IMR-90 (cell line): ENCODE results near the gene TM2D1. TPM values are rescaled to one million over a fixed set of nuclear protein-coding genes. Genes with fewer than 3 reads are reported as not detected.

ENCODE experiments used
- ATAC-seq: fragments of 200-7000 bp; cut with Tn5 transposase; 2 replicates; pipeline ENCODE4 v1.9.1; 2020; ENCODE audit warnings: low read depth, mild to moderate bottlenecking, moderate library complexity
- BruUV-seq: library from RNA; stranded (reverse); fragments of 400-500 nt; replicated peaks from 2 replicates; lab custom pipeline; 2021; lab: Mats Ljungman, UMichigan
- CTCF ChIA-PET: fragments of 300-600 bp; formaldehyde crosslinking; extraction: SDS; loops from one replicate; lab custom pipeline; 2021; ENCODE audit warnings: antibody characterized with exemption; lab: Yijun Ruan, JAX
- POLR2A ChIA-PET: fragments of 300-600 bp; sonication (Branson Sonifier 250); formaldehyde crosslinking; loops from one replicate; lab custom pipeline; 2022; ENCODE audit warnings: antibody characterized with exemption; ENCODE audit not compliant: unreplicated experiment; lab: Charles Lee
- DNase-seq: peaks from one replicate; pipeline ENCODE4 v3.0.0; 2013
- H2AFZ ChIP-seq: replicated peaks from 2 replicates; pipeline ENCODE3; 2013; ENCODE audit warnings: low read length, mild to moderate bottlenecking; ENCODE audit not compliant: poor library complexity
- H2AK5ac ChIP-seq: 2 replicates; pipeline ENCODE4 v1.6.1; 2013; ENCODE audit warnings: low read depth, low read length, inconsistent platforms
- H2AK9ac ChIP-seq: replicated peaks from 2 replicates; pipeline ENCODE3; 2013; ENCODE audit warnings: mild to moderate bottlenecking, low read depth, low read length, moderate library complexity; ENCODE audit not compliant: poor library complexity
- H2BK120ac ChIP-seq: 2 replicates; pipeline ENCODE4 v1.6.1; 2013; ENCODE audit warnings: low read depth, low read length, inconsistent platforms
- H2BK15ac ChIP-seq: 3 replicates; pipeline ENCODE4 v1.6.1; 2013; ENCODE audit warnings: low read depth, low read length, inconsistent platforms
- H2BK20ac ChIP-seq: 2 replicates; pipeline ENCODE4 v1.6.1; 2013; ENCODE audit warnings: low read depth, mild to moderate bottlenecking, inconsistent platforms, low read length, moderate library complexity
- H2BK5ac ChIP-seq: 2 replicates; pipeline ENCODE4 v1.6.1; 2013; ENCODE audit warnings: mild to moderate bottlenecking, low read depth, low read length, inconsistent platforms; ENCODE audit not compliant: poor library complexity, severe bottlenecking
- H3K14ac ChIP-seq: replicated peaks from 2 replicates; pipeline ENCODE4 v1.6.1; 2013; ENCODE audit warnings: low read depth, low read length, inconsistent platforms
- H3K18ac ChIP-seq: 2 replicates; pipeline ENCODE4 v1.6.1; 2013; ENCODE audit warnings: low read depth, low read length, control low read depth
- H3K23ac ChIP-seq: 2 replicates; pipeline ENCODE4 v1.6.1; 2013; ENCODE audit warnings: low read depth, low read length, inconsistent platforms
- H3K27ac ChIP-seq: 2 replicates; pipeline ENCODE4 v1.5.1; 2013; ENCODE audit warnings: mild to moderate bottlenecking, control low read depth, low read length; ENCODE audit not compliant: insufficient read depth
- H3K27me3 ChIP-seq: 2 replicates; pipeline ENCODE4 v1.6.1; 2013; ENCODE audit warnings: low read length; ENCODE audit not compliant: control insufficient read depth, insufficient read depth
- H3K36me3 ChIP-seq: 2 replicates; pipeline ENCODE4 v1.6.1; 2013; ENCODE audit warnings: low read length, mixed read lengths; ENCODE audit not compliant: control insufficient read depth, insufficient read depth
- H3K4ac ChIP-seq: 2 replicates; pipeline ENCODE4 v1.6.1; 2013; ENCODE audit warnings: low read depth, low read length, inconsistent platforms
- H3K4me1 ChIP-seq: 2 replicates; pipeline ENCODE4 v1.6.1; 2013; ENCODE audit warnings: low read length, mixed read lengths; ENCODE audit not compliant: control insufficient read depth, insufficient read depth
- H3K4me2 ChIP-seq: 2 replicates; pipeline ENCODE4 v1.6.1; 2013; ENCODE audit warnings: low read depth, mild to moderate bottlenecking, control low read depth, low read length, moderate library complexity
- H3K4me3 ChIP-seq: 2 replicates; pipeline ENCODE4 v1.5.1; 2013; ENCODE audit warnings: low read depth, mild to moderate bottlenecking, control low read depth, low read length, moderate library complexity; ENCODE audit not compliant: insufficient read depth
- H3K56ac ChIP-seq: 2 replicates; pipeline ENCODE4 v1.6.1; 2013; ENCODE audit warnings: low read length, inconsistent platforms; ENCODE audit not compliant: insufficient read depth; ENCODE audit errors: extremely low read depth
- H3K79me1 ChIP-seq, 2 experiments: 2 replicates each; pipeline ENCODE4 v1.6.1; 2013; ENCODE audit warnings: low read length in 2 of 2, inconsistent platforms in 1 of 2, low read depth in 1 of 2
- H3K9ac ChIP-seq: 2 replicates; pipeline ENCODE4 v1.6.1; 2013; ENCODE audit warnings: low read depth, low read length, control low read depth
- H3K9me1 ChIP-seq: 2 replicates; pipeline ENCODE4 v1.6.1; 2013; ENCODE audit warnings: low read length, inconsistent platforms; ENCODE audit not compliant: insufficient read depth
- H3K9me3 ChIP-seq: 2 replicates; pipeline ENCODE4 v1.6.1; 2013; ENCODE audit warnings: low read length; ENCODE audit not compliant: control insufficient read depth, insufficient read depth
- H4K20me1 ChIP-seq: 2 replicates; pipeline ENCODE4 v1.6.1; 2013; ENCODE audit warnings: low read length, inconsistent platforms; ENCODE audit not compliant: insufficient read depth
- H4K5ac ChIP-seq: 2 replicates; pipeline ENCODE4 v1.6.1; 2013; ENCODE audit warnings: mild to moderate bottlenecking, low read depth, low read length, control low read depth
- H4K8ac ChIP-seq, 2 experiments: 2 replicates each; pipeline ENCODE4 v1.6.1; 2013; ENCODE audit warnings: low read depth in 2 of 2, low read length in 2 of 2, control low read depth in 1 of 2, inconsistent platforms in 1 of 2
- H4K91ac ChIP-seq: 2 replicates; pipeline ENCODE4 v1.6.1; 2013; ENCODE audit warnings: low read depth, low read length, inconsistent platforms; ENCODE audit not compliant: insufficient read depth
- BHLHE40 ChIP-seq: fragments of 150-350 bp; IDR thresholded peaks from 2 replicates; pipeline ENCODE4 v1.6.1; 2016; ENCODE audit warnings: mild to moderate bottlenecking, low read depth, low read length
- CEBPB ChIP-seq: IDR thresholded peaks from 2 replicates; pipeline ENCODE4 v1.6.1; 2012; ENCODE audit warnings: low read depth, low read length, improper control_type of control experiment
- CHD1 ChIP-seq: IDR thresholded peaks from 2 replicates; pipeline ENCODE4 v1.6.1; 2012; ENCODE audit warnings: low read depth, low read length, improper control_type of control experiment
- CTCF ChIP-seq: conservative IDR thresholded peaks from 2 replicates; pipeline ENCODE4 v1.5.1; 2012; ENCODE audit warnings: mild to moderate bottlenecking, low read depth, low read length, improper control_type of control experiment
- ELK1 ChIP-seq: fragments of 150-350 bp; IDR thresholded peaks from 2 replicates; pipeline ENCODE4 v1.6.1; 2016; ENCODE audit warnings: low read depth, mild to moderate bottlenecking, low read length, moderate library complexity, borderline replicate concordance
- FOS ChIP-seq: fragments of 150-350 bp; IDR thresholded peaks from 2 replicates; pipeline ENCODE4 v1.6.1; 2016; ENCODE audit warnings: low read depth, low read length
- MAFK ChIP-seq: IDR thresholded peaks from 2 replicates; pipeline ENCODE4 v1.6.1; 2012; ENCODE audit warnings: low read depth, low read length, improper control_type of control experiment
- MAZ ChIP-seq: IDR thresholded peaks from 2 replicates; pipeline ENCODE4 v1.6.1; 2012; ENCODE audit warnings: low read depth, mild to moderate bottlenecking, low read length, improper control_type of control experiment, moderate library complexity, borderline replicate concordance
- MXI1 ChIP-seq: IDR thresholded peaks from 2 replicates; pipeline ENCODE4 v1.6.1; 2012; ENCODE audit warnings: low read depth, mild to moderate bottlenecking, low read length, moderate library complexity, borderline replicate concordance
- NFE2L2 ChIP-seq: fragments of 150-350 bp; IDR thresholded peaks from 2 replicates; pipeline ENCODE4 v1.6.1; 2016; ENCODE audit warnings: low read depth, mild to moderate bottlenecking, low read length
- POLR2A ChIP-seq: IDR thresholded peaks from 2 replicates; pipeline ENCODE4 v1.6.1; 2012; ENCODE audit warnings: mild to moderate bottlenecking, low read depth, low read length
- RAD21 ChIP-seq: IDR thresholded peaks from 2 replicates; pipeline ENCODE4 v1.6.1; 2012; ENCODE audit warnings: low read length, improper control_type of control experiment
- RCOR1 ChIP-seq: IDR thresholded peaks from 2 replicates; pipeline ENCODE4 v1.6.1; 2012; ENCODE audit warnings: mild to moderate bottlenecking, low read length, improper control_type of control experiment; ENCODE audit not compliant: insufficient replicate concordance
- RFX5 ChIP-seq: IDR thresholded peaks from 2 replicates; pipeline ENCODE4 v1.8.0; 2012; ENCODE audit warnings: low read depth, mild to moderate bottlenecking, low read length, moderate library complexity
- SMC3 ChIP-seq: fragments of 150-350 bp; IDR thresholded peaks from 2 replicates; pipeline ENCODE4 v1.6.1; 2016; ENCODE audit warnings: low read depth, mild to moderate bottlenecking, antibody characterized with exemption, low read length, moderate library complexity
- USF2 ChIP-seq: fragments of 150-350 bp; IDR thresholded peaks from 2 replicates; pipeline ENCODE4 v1.6.1; 2017; ENCODE audit warnings: mild to moderate bottlenecking, antibody characterized with exemption, low read length, low read depth
- WGBS, 2 experiments: methylation state at CpG; one replicate each; pipeline versions ENCODE4 v1.1.5 to v1.1.7; 2013; ENCODE audit warnings: missing lambda C conversion rate in 2 of 2; ENCODE audit not compliant: insufficient read length in 1 of 2; ENCODE audit errors: extremely low coverage in 2 of 2; 5-methylcytosine and 5-hydroxymethylcytosine counted together
- dilution Hi-C: fragments of 300-500 bp; cut with HindIII; formaldehyde crosslinking; loops from one replicate; pipeline ENCODE4 v1.14.3; 2018; ENCODE audit warnings: low sequenced_read_pairs; ENCODE audit not compliant: unreplicated experiment
- in situ Hi-C: fragments of 300-500 bp; cut with MboI; formaldehyde crosslinking; loops from 3 replicates; pipeline ENCODE4 v1.14.3; 2019; ENCODE audit warnings: low sequenced_read_pairs, inconsistent platforms, mixed read lengths
- intact Hi-C: fragments of 100-400 bp; cut with micrococcal nuclease; formaldehyde crosslinking; loops from 2 replicates; pipeline ENCODE4 v1.10.0; 2022
- polyA plus RNA-seq, 3 experiments: library from polyadenylated mRNA; depleted of rRNA; stranded (reverse); fragments of >200 nt; gene quantifications; 2 replicates each; pipeline ENCODE4 v1.2.3, GENCODE V29; 2012; ENCODE audit warnings: low replicate concordance in 1 of 3
- total RNA-seq: library from RNA; depleted of rRNA; stranded (reverse); fragments of >200 nt; gene quantifications from 2 replicates; pipeline ENCODE4 v1.2.3, GENCODE V29; 2012

Gene TM2D1
- total and polyA plus RNA-seq, 2 of the 4 experiments (the other 2 are of a cell fraction) = 14.3 to 32.7 TPM

GRCh38 chr1:61674221-61674620 lies 50.7 kb downstream of the TM2D1 start:
- no peak overlapping the region for H4K8ac ChIP-seq
- H3K9ac ChIP-seq = no peak overlapping the region
- intact Hi-C loops = no loop called here
- no peak overlapping the region for H3K14ac ChIP-seq
- dilution Hi-C loops = no loop called here
- ChIA-PET POLR2A (no interaction called here), CTCF (no interaction called here)
- no peak overlapping the region for H3K4me3 ChIP-seq
- no peaks in the 10 kb centered on the region for H3K4me1 ChIP-seq
- H3K27ac ChIP-seq = no peak overlapping the region
- in situ Hi-C loops = no loop called here
- H3K27me3 ChIP-seq = no peaks in the 10 kb centered on the region; the same call in 1 of the 2 replicates
- ATAC-seq (peak; percentile 84), DNase-seq (peak; percentile 70)
- no peak overlapping the region for H2AK5ac ChIP-seq
- H3K56ac ChIP-seq = no peak overlapping the region
- TF ChIP-seq CTCF (no peak), MXI1 (no peak), BHLHE40 (no peak), ELK1 (no peak), CEBPB (no peak), POLR2A (no peak), FOS (no peak), MAFK (no peak), RFX5 (no peak), CHD1 (no peak), RCOR1 (no peak), NFE2L2 (no peak), SMC3 (no peak), MAZ (no peak), RAD21 (no peak), USF2 (no peak)
- WGBS, 2 experiments = no CpG with 5 or more reads among the region's 3 CpGs
- no peak overlapping the region for H2BK15ac ChIP-seq
- H3K4me2 ChIP-seq = no peak overlapping the region
- no peak overlapping the region for H4K91ac ChIP-seq
- H3K18ac ChIP-seq = no peak overlapping the region
- H2BK20ac ChIP-seq = no peak overlapping the region
- H3K36me3 ChIP-seq = 0 out of 2 replicates have a peak, but pooled peaks cover 2% of the 10 kb centered on the region
- H3K4ac ChIP-seq = no peak overlapping the region
- no peak overlapping the region for H2BK120ac ChIP-seq
- no peak overlapping the region for H2BK5ac ChIP-seq
- no peaks in the 10 kb centered on the region for H3K79me1 ChIP-seq
- H2AFZ ChIP-seq = no peak overlapping the region
- H3K23ac ChIP-seq = no peak overlapping the region
- H3K9me3 ChIP-seq = no peaks in the 10 kb centered on the region
- no peak overlapping the region for H2AK9ac ChIP-seq
- H4K5ac ChIP-seq = no peak overlapping the region
- no peaks in the 10 kb centered on the region for H3K9me1 ChIP-seq
- no TSS peak for BruUV-seq
- no peaks in the 10 kb centered on the region for H4K20me1 ChIP-seq
